NCI-H748 (cell line): Measurements from ENCODE around the gene CRIM1.

Source experiments
- DNase-seq: peaks from one replicate; lab custom pipeline; 2025; ENCODE audit not compliant: unreplicated experiment; lab: John Stamatoyannopoulos, UW

CRIM1 gene

DNA sequence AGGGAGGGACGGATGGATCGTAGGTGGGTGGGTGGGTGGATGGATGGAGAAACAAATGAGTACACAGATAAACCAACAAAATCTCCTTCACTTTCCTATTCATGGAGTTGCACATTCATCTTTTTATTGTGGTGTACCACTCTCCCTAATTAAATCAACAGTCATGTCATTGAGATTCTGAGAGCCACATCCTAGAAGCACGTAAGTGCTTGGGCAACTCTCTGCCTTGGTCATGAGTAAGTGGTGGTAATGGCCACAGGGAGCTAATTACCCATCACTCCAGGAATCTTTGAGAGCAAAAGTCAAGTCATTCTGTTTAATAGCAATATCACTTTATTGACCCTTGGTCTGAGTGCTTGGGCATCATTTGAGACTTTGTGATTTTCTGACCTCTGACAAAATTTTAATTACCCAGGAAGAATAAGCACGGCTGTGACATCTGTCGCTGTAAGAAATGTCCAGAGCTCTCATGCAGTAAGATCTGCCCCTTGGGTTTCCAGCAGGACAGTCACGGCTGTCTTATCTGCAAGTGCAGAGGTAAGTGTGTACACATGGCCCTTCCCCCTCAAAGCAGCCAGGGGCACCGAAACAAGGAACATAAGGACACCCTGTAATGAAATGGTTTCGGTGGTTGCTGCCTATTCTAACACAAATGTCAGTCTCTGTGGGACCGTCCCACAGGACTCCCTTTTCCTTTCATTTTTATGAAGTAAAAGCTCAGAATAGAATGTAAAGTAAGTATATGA, 156.5 kb downstream of the CRIM1 start:
- peak; percentile 6 for DNase-seq

DNA sequence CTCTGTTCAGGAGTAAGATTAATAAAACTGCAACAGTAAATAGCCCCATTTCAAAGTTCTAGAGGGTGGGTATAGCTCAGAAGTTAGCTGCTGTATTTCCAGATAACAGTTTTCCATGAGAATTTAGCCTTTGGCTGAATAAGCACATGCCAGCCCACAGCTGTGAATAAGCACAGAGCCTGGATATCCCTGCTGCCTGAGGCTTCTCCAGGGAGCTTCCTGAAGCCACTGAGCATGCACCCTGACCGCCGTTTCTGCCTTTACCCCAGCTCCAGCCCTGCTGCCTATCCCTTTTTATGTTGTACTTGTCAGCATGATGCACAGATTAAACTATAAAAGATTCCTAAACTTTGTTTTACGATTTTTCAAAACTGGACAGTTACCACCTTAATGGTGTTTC, 157.1 kb downstream of the CRIM1 start:
- no peak for DNase-seq

DNA sequence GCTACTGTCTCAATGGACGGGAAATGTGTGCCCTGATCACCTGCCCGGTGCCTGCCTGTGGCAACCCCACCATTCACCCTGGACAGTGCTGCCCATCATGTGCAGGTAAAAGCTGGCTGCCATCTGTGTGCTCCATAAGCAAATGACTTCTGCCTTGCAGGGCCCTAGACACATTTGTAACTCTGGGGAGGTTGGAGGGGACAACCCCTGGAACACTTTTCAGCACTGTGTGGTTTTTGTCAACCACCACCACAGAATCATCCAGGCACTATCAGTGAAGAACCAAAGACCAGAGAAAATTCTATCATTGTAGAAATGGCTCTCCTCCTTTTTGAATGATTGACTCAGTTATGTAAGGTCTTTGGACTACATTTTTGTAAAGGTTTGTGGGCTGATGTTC, 158.1 kb downstream of the CRIM1 start:
- no peak for DNase-seq

DNA sequence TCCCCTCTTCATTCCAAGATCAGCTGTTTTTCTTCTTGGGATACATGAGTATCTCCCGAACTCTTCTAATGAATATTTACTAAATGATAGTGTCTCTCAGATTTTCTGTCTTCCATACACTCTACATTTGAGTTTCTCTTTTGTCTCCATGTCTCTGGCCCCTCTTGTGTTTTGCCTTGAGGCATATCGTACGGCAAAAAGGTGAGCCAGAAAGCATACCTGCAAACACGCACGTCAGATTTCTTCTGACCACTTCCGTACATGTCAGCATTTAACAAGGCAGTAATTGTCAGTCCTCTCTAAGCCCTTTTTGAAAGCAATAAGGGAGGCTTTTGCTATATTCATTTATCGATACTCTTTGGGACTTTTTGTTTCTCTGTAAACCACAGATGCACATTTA, 160.0 kb downstream of the CRIM1 start:
- DNase-seq: no peak

DNA sequence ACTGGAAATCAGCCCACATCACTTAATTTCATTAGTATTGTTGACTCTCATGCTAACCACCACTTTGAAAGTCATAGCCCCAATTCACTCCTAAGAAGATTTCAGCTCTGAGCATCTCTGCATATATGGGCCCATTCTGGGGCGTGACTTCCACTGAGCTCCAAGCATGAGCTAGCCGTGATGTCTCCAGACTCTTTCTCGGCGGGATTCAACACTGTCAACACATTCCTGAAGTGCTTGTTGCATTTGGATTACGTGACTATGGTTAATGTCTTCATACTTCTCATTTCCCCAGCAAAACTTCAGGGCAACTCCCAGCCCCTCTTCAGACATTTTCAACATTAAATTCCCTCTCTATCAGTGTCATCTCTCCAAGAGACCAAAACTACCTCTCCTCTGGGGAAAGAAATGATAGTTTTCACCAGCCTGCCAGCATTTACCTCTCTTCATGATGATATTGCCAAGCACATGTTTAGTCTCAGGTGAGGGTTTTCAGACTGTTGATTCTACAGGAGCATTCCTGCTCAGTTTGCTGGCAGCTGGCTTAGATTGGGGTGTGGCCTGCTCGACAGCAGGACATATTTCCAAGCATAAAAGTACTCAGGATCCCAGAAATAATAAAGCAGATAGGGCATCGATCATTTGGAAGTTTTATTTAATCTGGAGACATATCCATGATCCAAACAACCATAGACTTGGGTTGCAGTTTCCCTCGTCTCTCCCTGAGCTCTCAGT, 160.7 kb downstream of the CRIM1 start:
- no peak for DNase-seq

DNA sequence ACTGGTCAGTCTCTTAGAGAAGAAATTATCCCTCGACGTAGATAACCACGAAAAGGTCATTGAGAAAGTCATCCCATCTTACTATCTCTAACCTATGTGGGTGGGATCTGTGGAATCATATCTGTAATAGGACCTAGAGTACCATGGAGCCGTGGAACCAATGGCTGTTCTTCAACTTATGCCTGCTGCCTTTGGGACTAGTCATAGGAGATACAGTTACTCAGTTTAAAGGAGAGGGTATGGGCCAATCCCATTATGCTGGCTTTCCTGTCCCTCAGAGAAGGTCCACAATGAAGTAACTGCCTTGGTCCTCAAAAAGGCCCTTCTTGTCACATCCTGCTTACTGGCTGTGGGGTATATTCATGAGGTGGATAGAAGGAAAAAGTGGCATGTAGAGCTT, 164.9 kb downstream of the CRIM1 start:
- DNase-seq: no peak

DNA sequence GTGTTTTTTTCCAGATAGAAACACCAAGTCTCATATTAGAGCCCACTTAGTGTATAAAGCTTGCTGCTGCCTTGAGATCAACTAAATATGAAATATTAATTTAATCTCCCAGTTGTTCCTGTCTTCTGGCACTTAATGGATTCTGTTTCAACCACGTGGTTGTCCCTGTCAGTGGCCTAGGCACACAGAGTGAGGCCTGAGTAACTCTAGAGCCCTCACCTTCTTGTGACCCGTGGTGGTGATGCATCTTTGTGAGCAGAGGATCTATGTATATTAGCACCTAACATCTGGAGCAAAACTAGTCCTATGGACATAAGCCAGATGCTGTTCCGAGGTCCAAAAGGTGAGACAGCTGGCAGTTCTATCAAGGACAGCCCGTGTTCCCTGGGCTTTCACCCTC, 167.6 kb downstream of the CRIM1 start:
- no peak for DNase-seq

DNA sequence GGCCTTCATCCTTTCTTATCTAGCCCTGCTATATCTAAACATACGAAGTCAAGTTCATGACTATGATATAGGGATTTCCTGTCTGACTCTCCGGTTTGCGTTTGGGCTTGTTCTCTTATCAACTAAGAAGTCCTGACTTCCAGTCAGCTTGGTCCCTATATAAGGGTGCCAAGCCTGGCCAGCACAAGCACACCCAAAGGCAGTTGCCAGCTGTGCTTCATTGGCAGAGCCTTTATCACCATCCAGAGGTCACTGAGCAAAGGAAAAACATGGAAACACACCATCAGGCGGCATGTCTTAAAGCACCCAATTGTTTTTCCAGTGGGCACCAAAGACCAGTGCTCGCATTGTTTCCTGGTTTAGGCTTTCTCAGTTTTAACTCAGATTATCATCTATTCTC, 169.7 kb downstream of the CRIM1 start:
- no peak for DNase-seq

DNA sequence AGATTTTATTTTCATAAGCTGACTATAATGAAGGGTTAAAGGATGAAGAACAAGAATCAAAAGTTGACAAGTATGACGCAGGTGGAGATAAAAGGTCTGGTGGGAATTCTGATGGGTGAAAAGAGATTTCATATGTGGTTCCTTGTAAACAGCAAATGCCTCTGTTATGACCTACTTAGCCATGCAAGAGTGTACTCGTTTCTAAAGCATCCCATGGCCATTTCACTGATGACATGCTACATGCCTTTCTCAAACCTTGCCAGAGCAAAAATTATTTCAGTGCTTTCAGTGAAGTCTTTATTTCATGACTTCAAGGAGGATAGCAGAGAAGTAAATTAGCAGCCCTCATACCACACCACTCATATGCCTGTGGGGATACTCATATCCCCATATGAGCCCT, 170.6 kb downstream of the CRIM1 start:
- DNase-seq: no peak

DNA sequence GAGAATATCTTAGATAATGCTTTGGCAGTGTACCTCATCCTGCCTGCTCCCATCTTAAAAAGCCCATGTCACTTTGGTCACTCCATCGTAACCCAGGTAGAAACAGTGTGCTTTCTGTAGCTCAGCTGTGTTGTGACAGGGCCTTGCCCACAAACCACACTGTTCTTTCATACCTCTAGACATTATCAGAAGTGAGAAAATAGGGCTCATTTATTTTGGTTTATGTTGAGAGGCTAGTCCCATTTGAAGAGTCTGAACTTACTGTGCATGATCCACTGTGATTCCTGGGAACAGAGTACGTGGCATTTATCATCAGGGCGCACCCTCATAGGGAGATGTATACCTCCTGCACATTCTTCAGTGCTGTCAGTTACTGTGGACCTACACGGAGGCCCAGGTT, 172.7 kb downstream of the CRIM1 start:
- DNase-seq: no peak

DNA sequence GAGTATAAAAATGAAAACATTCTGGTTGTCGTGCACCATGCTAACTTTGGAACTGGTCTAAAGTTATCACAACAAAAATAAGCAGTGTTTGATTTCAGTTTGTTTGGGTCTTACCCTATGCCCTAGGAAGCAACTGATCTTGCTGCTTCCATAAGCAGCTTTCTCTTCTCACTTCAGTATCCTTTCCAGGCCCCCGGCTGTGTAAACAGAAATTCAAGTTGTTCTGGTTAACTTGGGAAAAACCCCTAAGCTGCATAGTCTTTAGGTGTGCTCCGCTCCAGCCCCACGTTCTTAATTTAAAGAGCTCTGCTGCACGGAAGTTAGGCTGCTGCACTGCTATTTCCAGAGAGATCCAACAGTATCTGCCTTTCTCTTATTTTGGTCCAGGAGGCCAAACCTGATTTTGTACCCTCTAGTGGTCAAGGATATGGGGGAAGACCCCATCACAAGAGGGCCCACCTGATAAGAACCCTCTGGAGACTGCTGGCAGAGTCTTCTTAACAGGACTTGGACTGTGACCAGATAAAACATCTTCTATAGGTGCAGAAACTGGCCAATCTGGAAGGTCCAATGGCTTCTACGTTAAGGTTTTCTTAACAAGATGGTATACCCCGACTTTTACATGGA, 173.3 kb downstream of the CRIM1 start:
- no peak for DNase-seq

DNA sequence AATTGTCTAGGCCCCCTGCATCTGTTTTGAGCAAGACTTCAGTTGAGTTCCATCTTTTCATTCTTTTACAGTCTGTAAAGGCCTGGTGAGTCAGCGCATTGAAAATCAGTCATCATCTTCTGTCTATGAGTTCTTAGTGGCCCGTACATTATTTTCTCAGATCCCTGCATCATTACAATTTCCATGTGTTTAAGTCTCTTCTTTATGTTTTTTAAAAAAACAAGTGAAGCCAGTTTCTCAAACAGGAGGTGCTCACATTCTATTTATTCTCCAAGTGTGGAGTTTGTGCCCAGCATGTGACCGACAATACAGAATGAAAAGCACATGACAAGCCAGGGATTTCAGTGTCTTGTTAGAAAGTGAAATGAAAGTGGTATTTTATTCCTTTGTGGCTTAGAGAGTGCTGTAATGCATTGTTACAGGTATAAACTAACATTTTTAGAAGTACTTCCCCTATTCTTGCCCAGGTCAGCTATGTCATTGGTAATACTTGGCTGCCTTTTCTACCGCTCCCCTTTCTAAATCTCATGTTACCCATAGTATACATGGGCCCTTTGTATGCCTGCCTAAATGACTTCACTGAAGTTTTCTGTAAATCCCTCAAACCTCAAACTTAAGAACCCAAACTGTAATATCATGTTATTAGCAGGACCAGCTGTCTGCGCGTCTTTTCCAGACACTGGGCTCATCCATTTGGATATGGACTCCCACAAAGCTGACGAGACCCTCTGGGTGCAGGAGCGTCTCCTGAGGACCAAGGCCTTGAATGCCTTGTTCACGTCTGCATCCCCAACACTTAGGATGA, 174.8 kb downstream of the CRIM1 start:
- no peak for DNase-seq

DNA sequence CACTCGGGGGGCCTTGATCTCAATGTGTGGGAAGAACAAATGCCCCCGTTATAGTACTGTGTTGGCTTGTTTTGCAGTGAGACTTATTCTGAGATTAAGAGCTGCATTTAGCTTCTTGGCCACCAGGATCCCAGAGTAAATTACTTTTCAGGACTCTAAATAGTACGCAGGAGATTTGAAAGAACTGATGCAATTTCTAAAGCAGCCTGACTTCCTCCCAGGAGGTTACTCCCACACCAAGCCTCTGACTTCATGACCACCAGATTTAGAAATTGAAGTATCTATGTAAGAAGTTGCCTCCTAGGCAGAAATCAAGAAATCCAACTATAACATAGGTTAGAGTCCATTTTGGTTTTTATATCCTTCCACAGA, 175.4 kb downstream of the CRIM1 start:
- no peak for DNase-seq

DNA sequence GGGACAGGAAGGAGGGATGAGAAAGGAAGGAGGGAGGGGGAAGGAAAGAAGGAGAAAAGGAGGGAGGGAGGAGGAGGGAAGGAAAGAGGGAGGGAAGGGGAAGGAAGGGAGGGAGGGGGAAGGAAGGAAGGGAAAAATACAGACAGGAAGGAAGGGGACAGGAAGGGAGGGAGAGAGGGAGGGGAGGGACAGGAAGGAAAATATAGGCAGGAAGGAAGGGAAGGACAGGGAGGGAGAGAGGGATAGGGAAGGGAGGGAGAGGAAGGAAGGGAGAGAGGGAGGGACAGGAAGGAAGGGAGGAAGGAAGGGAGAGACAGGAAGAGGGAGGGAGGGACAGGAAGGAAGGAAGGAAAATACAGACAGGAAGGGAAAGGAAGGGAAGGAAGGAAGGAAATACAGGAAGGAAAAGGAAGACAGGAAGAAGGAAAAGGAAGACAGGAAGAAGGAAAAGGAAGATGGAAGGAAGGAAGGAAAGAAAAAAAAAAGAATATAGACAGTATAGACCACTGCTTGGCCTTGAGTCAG, 178.8 kb downstream of the CRIM1 start:
- no peak for DNase-seq

DNA sequence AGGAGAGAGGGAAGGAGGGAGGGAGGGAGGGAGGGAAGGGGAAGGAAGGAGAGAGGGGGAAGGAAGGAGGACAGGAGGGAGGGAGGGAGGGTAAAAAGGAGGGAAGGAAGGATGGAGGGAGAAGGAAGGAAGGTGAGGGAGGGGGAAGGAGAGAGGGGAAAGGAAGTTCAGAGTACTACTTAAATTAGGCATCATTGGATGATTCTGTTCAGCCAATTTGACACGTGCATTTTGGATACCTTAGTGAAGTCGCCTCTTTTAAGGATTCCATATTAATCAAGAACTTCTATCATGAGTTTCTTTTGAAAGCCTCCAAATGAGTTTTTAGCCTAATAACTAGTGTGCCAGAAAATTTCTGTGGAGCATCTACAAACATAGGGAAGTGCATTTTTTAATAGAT, 179.5 kb downstream of the CRIM1 start:
- DNase-seq: no peak

DNA sequence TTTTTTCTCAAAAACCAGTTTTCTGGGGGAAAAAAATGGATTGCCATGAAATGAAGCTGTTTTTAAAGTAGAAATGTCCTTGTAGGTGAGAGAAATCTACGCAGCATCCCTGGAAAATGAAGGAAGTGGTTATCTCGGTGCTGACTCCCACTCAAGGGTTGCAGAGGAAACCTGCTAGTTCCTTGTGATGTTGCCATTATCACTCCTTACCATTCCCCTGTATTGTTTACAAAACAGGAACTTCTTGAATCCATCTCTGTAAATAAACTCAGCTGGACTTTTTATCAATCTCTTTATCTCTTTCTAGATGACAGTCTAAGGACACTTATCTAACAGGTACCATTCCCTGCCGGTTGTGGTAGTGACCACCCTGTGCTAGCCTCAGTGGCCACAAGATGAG, 181.2 kb downstream of the CRIM1 start:
- no peak for DNase-seq

DNA sequence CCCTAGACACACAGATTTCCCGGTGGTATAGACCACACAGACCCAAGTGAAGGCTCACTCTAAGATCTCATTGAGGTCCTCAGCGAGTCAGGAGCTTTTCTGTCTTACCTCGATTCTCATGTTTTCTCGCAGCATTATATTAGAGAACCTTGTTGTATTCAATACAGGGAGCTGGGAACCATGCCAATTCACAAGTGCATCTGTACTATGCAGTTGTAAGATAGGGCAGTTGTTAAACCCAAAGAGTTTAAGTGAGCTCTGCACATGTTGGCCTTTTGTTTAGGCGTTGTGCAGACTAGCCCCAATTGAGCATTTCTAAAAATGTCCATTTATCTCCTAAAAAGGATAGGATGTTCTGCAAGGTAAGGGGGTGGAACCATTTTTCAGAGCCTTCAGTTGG, 182.8 kb downstream of the CRIM1 start:
- DNase-seq: peak; percentile 55

DNA sequence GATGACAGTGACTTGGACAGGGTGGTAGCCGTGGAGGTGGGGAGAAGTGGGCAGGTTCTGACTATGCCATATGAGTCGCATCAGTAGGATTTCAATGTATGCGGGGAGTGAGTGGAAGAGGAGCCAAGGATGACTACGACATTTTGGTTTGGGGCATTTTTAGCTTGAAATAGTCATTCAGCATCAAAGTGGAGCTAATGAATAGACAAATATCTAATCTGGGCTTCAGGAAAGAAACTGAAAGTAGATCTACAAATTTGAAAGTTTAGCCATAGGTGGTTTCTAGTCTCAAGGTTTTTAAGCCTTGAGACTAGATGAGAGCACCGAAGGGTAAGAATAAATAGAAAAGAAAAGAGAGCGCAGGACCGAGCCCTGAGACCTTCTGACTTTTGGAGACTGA, 184.1 kb downstream of the CRIM1 start:
- DNase-seq: no peak

DNA sequence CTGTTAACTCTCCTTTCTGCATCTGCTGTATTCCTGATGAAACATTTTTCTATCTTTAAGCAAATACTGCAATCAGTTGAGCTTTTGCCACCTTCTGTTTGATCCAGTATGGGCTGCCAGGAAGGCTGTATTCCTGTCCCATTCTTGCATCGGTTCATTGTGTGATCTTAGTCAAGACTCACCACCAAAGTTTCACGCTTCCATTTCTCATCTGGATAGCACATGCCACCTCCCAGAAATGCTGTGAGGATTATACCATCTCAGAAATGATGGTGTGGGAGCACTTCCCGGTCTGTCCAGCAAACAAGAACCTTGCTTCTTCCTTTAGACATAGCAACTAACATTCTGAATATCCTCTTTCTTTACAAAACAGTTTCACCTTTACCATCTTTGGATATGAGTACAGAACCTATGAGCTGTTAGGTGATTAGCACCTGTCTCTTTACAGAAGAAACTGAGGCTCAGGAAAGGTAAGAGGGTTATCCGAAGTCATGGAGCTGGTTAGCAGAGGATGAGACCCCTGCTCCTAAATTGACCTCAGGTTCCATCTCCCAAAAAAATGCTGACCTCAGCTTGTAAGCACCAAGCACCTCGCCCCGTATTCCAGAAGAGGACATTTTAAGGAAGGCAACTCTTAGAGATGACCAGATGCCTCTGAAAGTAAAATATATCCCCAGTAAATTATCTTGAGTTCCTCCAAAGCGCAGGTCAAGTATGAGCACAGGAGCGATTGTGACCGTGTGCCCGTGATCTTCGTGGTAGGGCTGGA, 185.6 kb downstream of the CRIM1 start:
- no peak for DNase-seq

DNA sequence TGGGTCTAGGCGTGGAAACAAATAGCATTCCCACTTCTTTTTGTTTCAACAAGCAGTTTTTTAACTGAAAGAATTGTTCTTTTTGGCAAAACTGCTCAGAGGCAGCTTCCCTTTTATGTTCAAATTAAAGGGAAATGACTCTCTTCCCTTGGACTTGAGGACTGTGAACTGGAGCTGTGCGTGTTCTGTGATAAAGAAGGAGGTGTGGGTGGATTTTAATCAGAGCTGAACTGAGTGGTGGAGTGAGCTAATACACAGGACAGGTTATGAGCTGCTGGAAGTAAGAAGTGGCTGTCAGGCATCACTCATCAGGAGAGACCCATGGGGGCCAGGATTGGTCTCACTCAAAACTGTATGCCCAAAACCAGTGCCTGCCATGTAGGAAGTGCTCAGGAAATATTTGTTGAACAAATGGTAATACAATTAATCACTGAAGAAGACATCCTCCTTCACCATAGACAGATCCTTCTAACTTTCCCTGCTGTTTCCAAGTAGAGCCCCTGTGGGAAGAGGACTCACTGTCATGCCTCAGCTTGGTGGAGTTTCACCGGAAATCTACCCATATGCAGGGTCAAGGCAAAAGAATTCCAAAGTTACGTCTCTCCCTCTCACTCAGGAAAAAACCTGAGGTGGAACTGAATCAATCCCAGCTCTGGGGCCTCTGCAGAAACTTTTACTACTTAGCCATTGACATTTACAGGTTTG, 186.5 kb downstream of the CRIM1 start:
- no peak for DNase-seq
